GM12892 (cell line): ENCODE data around the gene DPH2.

ENCODE experiments used
- POLR2A ChIP-seq: IDR thresholded peaks from 2 replicates; pipeline ENCODE4 v1.6.1; 2011; ENCODE audit warnings: low read depth, low read length, control low read depth
- TAF1 ChIP-seq: IDR thresholded peaks from 2 replicates; pipeline ENCODE4 v1.6.1; 2011; ENCODE audit warnings: low read depth, mild to moderate bottlenecking, control low read depth, low read length, borderline replicate concordance

DNA sequence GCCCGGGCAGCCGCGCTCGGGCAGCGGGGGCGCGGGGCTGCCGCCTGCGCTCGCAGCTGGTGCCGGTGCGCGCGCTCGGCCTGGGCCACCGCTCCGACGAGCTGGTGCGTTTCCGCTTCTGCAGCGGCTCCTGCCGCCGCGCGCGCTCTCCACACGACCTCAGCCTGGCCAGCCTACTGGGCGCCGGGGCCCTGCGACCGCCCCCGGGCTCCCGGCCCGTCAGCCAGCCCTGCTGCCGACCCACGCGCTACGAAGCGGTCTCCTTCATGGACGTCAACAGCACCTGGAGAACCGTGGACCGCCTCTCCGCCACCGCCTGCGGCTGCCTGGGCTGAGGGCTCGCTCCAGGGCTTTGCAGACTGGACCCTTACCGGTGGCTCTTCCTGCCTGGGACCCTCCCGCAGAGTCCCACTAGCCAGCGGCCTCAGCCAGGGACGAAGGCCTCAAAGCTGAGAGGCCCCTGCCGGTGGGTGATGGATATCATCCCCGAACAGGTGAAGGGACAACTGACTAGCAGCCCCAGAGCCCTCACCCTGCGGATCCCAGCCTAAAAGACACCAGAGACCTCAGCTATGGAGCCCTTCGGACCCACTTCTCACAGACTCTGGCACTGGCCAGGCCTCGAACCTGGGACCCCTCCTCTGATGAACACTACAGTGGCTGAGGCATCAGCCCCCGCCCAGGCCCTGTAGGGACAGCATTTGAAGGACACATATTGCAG is 33.2 kb upstream of the DPH2 start:
- TF ChIP-seq POLR2A = no peak
- no peak for TF ChIP-seq TAF1
